ENCODE data around the gene PRAMEF12.
"Not testable (repeated sequence)": the region's sequence is repeated elsewhere in the genome, so short reads cannot be mapped to it uniquely, and the experiment has no call there.

The PRAMEF12 gene

DNA sequence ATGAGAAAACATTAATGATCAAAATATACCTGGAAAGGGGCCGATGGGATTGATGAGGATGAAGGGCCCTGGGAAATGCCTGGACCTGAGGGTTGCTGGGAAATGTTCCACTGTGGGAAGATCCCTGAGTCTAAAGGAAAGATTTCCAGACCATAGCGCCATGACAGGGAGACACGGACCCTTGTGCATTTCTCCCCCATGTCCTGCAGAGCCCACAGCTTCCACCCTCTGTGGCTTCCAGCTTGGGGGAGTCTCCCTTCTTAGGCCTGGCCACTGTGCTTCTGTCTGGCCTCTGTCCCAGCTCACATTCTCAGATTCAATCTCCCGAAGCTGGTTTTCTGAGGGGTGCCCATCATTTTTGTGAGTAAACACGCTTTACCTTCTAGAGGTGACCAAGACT lies 1.0 kb upstream of the PRAMEF12 start:
- no peak for DNase-seq

- DNase-seq = no peak
Measured at GRCh38 chr1:12774801-12775345, 1.3 kb downstream of the PRAMEF12 start.

DNA sequence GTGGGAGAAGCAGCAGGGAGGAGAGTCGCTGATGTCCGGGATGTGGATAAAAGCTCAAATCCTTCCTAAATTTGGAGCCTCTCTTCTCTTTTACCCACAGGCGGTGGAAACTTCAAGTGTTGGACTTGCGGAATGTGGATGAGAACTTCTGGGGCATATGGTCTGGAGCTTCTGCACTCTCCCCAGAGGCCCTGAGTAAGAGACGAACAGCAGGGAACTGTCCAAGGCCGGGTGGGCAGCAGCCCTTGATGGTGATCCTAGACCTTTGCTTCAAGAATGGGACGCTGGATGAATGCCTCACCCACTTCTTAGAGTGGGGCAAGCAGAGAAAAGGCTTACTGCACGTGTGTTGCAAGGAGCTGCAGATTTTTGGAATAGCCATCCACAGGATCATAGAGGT lies 1.9 kb downstream of the PRAMEF12 start:
- no peak for DNase-seq

- DNase-seq = no peak
Measured at GRCh38 chr1:12776801-12777557, 3.4 kb downstream of the PRAMEF12 start.

- no peak for DNase-seq
Measured at GRCh38 chr1:12778061-12778460, 4.5 kb downstream of the PRAMEF12 start.

- DNase-seq = no peak
Measured at GRCh38 chr1:12778907-12779306, 5.4 kb downstream of the PRAMEF12 start.

DNA sequence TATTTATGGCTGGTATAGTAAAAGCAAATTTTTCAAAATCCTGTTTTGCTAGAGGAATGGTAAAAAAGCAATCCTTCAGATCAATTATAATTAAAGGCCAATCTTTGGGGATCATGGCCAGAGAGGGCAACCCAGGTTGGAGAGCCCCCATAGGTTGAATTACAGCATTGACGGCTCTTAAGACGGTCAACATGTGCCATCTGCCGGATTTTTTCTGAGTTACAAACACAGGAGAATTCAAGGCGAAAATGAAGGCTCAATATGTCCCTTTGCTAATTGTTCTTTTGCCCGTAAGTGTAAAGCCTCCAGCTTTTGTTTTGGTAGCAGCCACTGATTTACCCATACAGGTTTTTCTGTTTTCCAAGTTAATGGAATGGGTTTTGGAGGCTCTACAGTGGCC lies 8.0 kb downstream of the PRAMEF12 start:
- DNase-seq = not testable (repeated sequence)

DNA sequence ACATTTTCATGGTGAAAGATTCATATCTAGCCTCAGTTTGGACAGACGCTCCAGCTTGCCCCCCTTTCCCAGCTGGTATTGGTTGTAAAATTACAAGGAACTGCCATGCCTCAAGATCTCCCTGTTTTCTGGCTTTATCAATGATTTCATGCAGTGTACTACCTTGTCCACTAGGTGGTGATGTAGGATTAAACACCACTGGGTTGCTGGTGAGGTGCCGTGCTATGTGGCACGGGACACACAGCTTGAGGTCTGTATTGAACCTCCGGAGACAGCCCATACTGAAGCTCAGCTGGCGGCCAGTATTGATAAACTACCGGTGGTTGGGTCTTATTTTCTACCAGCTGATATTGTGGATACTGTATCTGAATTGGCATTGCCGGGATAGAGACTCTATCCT lies 10.2 kb downstream of the PRAMEF12 start:
- peak in 2 of 3 donors; percentile 5 to 6 for DNase-seq

DNA sequence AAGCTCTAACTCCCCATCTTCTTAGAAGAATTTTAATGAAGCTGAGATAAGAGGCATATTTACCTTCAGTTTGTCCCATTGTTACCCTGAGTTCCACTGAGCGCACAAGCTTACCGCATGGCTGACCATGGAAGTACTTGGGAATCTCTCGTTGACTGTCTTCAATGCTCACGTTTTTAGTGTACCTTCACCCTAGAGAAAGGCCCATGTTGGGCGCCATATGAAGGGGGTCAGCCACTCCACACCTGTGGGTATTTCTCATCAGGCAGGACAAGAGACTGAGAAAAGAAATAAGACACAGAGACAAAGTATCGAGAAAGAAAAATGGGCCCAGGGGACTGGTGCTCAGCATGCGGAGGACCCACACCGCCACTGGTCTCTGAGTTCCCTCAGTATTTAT lies 11.2 kb downstream of the PRAMEF12 start:
- DNase-seq = not testable (repeated sequence)

DNA sequence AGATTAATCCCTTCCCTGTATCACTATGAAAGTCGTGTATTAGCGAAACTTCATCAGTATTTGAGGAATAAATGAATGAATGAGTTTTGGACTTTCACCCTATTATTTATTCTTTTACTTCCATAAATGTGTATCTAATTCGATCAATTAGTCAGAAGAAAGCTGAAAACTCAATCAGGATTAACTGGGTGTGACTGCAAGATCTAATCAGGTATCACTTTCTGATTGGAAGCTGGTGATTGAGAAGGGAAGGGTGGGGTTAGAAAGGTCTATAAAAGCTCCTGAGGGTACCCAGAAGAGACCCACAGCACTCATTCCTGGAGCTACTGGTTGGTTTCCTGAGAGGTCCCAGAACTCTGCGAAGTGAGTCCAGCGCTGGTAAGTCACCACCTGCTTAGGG lies 17.6 kb downstream of the PRAMEF12 start, which contains the start of gene PRAMEF1:
PRAMEF1 (plus strand) TSS at position 301 of the 400 bp plus-strand sequence. CDS start 1,831 bp downstream, outside the sequence.
- DNase-seq = not testable (repeated sequence)

DNA sequence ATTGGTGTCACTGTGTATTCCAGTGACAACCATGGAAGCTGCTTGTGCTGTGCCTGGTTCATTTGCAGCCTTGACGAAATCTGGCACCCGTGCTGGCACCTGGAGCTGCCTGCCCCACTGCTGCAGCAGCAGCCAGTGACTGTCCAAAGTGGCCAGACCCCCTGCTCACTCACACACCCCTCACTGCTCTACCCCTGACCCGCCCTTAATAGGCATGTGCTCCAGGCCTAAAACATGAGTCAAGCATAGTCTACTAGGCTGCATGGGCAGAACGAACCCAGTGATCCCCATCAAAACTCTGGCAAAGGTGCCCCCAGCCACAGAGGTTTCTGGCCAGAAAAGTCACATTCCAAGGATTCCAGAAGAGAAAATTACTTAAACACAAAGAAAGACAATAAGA lies 25.4 kb downstream of the PRAMEF12 start:
- DNase-seq = no peak

DNA sequence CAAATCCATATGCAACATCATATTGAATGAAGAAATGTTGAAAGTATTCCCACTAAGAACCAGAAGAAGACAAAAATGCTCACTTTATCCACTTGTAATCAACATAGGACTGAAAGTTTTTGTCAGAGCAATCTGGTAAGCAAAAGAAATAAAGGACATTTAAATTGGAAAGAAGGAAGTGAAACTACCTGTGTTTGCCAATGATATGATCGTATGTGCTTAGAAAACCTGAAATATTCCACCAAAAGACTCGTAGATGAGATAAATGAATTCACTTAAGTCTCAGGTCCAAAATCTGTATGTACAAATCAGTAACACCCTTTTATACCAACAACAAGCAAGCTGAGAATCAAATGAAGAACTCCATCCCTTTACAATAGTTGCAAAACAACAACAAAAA lies 26.2 kb downstream of the PRAMEF12 start:
- no peak for DNase-seq

DNA sequence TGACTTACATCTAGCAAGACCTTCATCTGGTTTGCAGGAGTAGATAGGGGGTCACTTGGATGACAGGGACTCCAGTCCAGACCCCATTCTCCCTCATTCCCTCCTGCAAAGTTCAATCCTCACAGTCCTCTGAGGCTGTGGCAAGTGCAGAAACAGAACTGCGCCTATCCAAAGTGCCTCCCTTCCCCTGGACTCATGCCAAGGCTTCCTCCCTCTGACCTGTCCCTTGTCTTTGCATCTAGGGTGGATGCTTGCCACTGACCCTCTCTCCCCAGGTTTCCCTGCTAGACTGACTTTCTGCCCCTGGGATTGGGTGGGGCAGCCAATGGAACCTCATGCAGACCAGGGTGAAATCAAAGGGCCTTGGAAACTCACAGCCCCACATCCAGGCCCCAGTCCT lies 36.4 kb downstream of the PRAMEF12 start:
- no peak for DNase-seq

GRCh38 chr1:12810691-12811408 lies 37.3 kb downstream of the PRAMEF12 start:
- no peak for DNase-seq

- no peak for DNase-seq
Measured at GRCh38 chr1:12811409-12811784, 37.9 kb downstream of the PRAMEF12 start.

- not testable (repeated sequence) for DNase-seq
Measured at GRCh38 chr1:12819061-12819460, 45.5 kb downstream of the PRAMEF12 start.

Measured in suppressor macrophage treated with lipopolysaccharide for 1 hour (primary cell).